SK-N-SH treated with all-trans-retinoic acid at 6 μM for 48 hours (cell line): ENCODE measurements around the gene DIP2A.

Source experiments
- ATAC-seq: fragments of 200-7000 bp; cut with Tn5 transposase; 3 replicates; pipeline ENCODE4 v1.9.1; 2020; ENCODE audit warnings: mild to moderate bottlenecking, moderate library complexity
- ARNTL ChIP-seq: fragments of 450-650 bp; formaldehyde crosslinking; IDR thresholded peaks from 2 replicates; pipeline ENCODE4 v1.5.0; 2020; ENCODE audit warnings: low read depth, mild to moderate bottlenecking, moderate library complexity, borderline replicate concordance
- BACH2 ChIP-seq: fragments of 250-450 bp; sonication (Bioruptor Pico); IDR thresholded peaks from 2 replicates; pipeline ENCODE4 v1.9.0; 2021; ENCODE audit warnings: mild to moderate bottlenecking, borderline replicate concordance
- CREB5 ChIP-seq: fragments of 250-450 bp; sonication (Bioruptor Pico); IDR thresholded peaks from 2 replicates; pipeline ENCODE4 v1.5.1; 2020; ENCODE audit warnings: low read depth, mild to moderate bottlenecking, moderate library complexity
- CSDC2 ChIP-seq: fragments of 250-450 bp; sonication (Bioruptor Pico); IDR thresholded peaks from 2 replicates; pipeline ENCODE4 v1.5.0; 2020; ENCODE audit warnings: mild to moderate bottlenecking, moderate library complexity
- CSRNP3 ChIP-seq: fragments of 250-450 bp; sonication (Bioruptor Pico); IDR thresholded peaks from 2 replicates; pipeline ENCODE4 v1.5.1; 2021; ENCODE audit warnings: mild to moderate bottlenecking, moderate library complexity
- ESRRG ChIP-seq: fragments of 250-450 bp; sonication (Bioruptor Pico); IDR thresholded peaks from 2 replicates; pipeline ENCODE4 v1.6.1; 2021; ENCODE audit warnings: mild to moderate bottlenecking
- GLIS3 ChIP-seq: fragments of 250-450 bp; sonication (Bioruptor Pico); IDR thresholded peaks from 2 replicates; pipeline ENCODE4 v1.5.0; 2020; ENCODE audit warnings: mild to moderate bottlenecking, moderate library complexity
- ISL1 ChIP-seq: fragments of 250-450 bp; sonication (Bioruptor Pico); IDR thresholded peaks from 2 replicates; pipeline ENCODE4 v2.1.2; 2022; ENCODE audit warnings: mild to moderate bottlenecking, moderate library complexity
- OSR1 ChIP-seq: fragments of 250-450 bp; sonication (Bioruptor Pico); IDR thresholded peaks from 2 replicates; pipeline ENCODE4 v1.8.0; 2022; ENCODE audit warnings: moderate library complexity, mild to moderate bottlenecking, inconsistent platforms
- POU6F1 ChIP-seq: fragments of 250-450 bp; sonication (Bioruptor Pico); IDR thresholded peaks from 2 replicates; pipeline ENCODE4 v1.8.0; 2021; ENCODE audit warnings: low read depth, mild to moderate bottlenecking, moderate library complexity, borderline replicate concordance
- PPARA ChIP-seq: fragments of 250-450 bp; sonication (Bioruptor Pico); IDR thresholded peaks from 2 replicates; pipeline ENCODE4 v1.5.0; 2020; ENCODE audit warnings: mild to moderate bottlenecking, borderline replicate concordance
- RARB ChIP-seq: fragments of 250-450 bp; sonication (Bioruptor Pico); IDR thresholded peaks from 2 replicates; pipeline ENCODE4 v1.8.0; 2021; ENCODE audit warnings: mild to moderate bottlenecking, moderate library complexity
- SNAI2 ChIP-seq: fragments of 250-450 bp; sonication (Bioruptor Pico); IDR thresholded peaks from 2 replicates; pipeline ENCODE4 v1.5.0; 2020; ENCODE audit warnings: mild to moderate bottlenecking, moderate library complexity
- TCF4 ChIP-seq: fragments of 250-450 bp; sonication (Bioruptor Pico); IDR thresholded peaks from 2 replicates; pipeline ENCODE4 v1.8.0; 2021; ENCODE audit warnings: mild to moderate bottlenecking, moderate library complexity, borderline replicate concordance
- TOX ChIP-seq: fragments of 250-450 bp; sonication (Bioruptor Pico); IDR thresholded peaks from 2 replicates; pipeline ENCODE4 v1.8.0; 2021; ENCODE audit warnings: mild to moderate bottlenecking, moderate library complexity, borderline replicate concordance
- TSHZ2 ChIP-seq: fragments of 250-450 bp; sonication (Bioruptor Pico); IDR thresholded peaks from 2 replicates; pipeline ENCODE4 v1.5.0; 2020; ENCODE audit warnings: mild to moderate bottlenecking, moderate library complexity
- ZFP3 ChIP-seq: fragments of 250-450 bp; sonication (Bioruptor Pico); IDR thresholded peaks from 2 replicates; pipeline ENCODE4 v1.5.0; 2020; ENCODE audit warnings: mild to moderate bottlenecking, moderate library complexity
- ZFP30 ChIP-seq: fragments of 450-650 bp; formaldehyde crosslinking; IDR thresholded peaks from 2 replicates; pipeline ENCODE4 v1.5.0; 2022; ENCODE audit warnings: mild to moderate bottlenecking, moderate library complexity
- ZNF565 ChIP-seq: fragments of 450-650 bp; formaldehyde crosslinking; conservative IDR thresholded peaks from 2 replicates; pipeline ENCODE4 v1.5.0; 2020; ENCODE audit warnings: low read depth, mild to moderate bottlenecking, moderate library complexity
- ZNF70 ChIP-seq: fragments of 450-650 bp; formaldehyde crosslinking; IDR thresholded peaks from 2 replicates; pipeline ENCODE4 v1.5.0; 2020; ENCODE audit warnings: mild to moderate bottlenecking, moderate library complexity
- ZNF8 ChIP-seq: fragments of 450-650 bp; formaldehyde crosslinking; IDR thresholded peaks from 2 replicates; pipeline ENCODE4 v1.5.0; 2020; ENCODE audit warnings: mild to moderate bottlenecking, moderate library complexity

DIP2A gene

DNA sequence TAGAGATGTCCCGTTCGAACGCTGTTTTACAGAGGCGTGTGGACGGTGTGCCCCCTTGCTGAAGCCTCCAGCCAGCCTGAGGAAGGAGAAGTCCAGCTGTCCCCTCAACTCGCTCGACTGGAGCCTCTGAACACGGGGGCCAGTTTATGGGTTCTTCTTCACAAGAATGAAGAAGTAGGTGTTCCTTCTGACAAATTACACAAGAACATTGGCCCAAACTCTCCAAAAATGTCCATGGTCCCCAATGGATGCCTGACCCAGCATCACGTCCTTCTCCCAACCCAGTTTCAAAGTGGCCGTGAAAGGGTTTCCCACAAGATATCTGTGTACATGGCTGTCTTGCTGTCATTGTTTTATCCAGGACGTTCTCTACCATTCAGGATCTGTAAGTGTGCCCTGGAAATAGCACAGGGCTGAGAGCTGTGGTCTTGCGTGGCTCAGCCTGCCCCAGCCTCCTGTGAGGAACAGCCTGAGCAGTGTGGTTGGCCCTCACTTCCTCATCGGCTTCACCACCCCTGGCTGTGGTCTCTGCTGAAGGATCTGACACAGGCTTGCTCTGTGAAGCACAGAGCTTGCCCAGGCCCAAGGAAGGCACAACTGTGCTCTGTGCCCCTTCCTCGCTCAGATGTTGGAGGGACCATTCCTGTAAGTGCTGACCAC lies 147.2 kb downstream of the DIP2A start:
- no peak for TF ChIP-seq ZNF565
- TF ChIP-seq TCF4 (CRISPR knock-in tag): no peak
- ATAC-seq: no peak

- TF ChIP-seq ZFP3 (no peak), BACH2 (CRISPR knock-in tag) (no peak), ARNTL (CRISPR knock-in tag) (no peak), ZNF565 (no peak), PPARA (CRISPR knock-in tag) (no peak), GLIS3 (CRISPR knock-in tag) (no peak), CREB5 (CRISPR knock-in tag) (no peak), TOX (CRISPR knock-in tag) (no peak), CSRNP3 (no peak), ISL1 (CRISPR knock-in tag) (no peak), ZNF8 (CRISPR knock-in tag) (no peak), SNAI2 (CRISPR knock-in tag) (no peak), ESRRG (CRISPR knock-in tag) (no peak)
Measured at GRCh38 chr21:46606427-46606813, 147.7 kb downstream of the DIP2A start.

GRCh38 chr21:46607636-46608035 lies 148.9 kb downstream of the DIP2A start:
- TF ChIP-seq RARB (no peak), ZNF70 (CRISPR knock-in tag) (no peak), TCF4 (CRISPR knock-in tag) (no peak), ZFP3 (no peak), ZNF565 (no peak), TOX (CRISPR knock-in tag) (no peak), SNAI2 (CRISPR knock-in tag) (no peak), CREB5 (CRISPR knock-in tag) (no peak), TSHZ2 (CRISPR knock-in tag) (no peak), CSDC2 (CRISPR knock-in tag) (no peak), ESRRG (CRISPR knock-in tag) (no peak), GLIS3 (CRISPR knock-in tag) (no peak), ZFP30 (no peak), ZNF8 (CRISPR knock-in tag) (no peak), ISL1 (CRISPR knock-in tag) (no peak), OSR1 (CRISPR knock-in tag) (no peak), PPARA (CRISPR knock-in tag) (no peak), BACH2 (CRISPR knock-in tag) (no peak), POU6F1 (no peak), CSRNP3 (no peak)
- ATAC-seq: no peak

More at GRCh38 chr21:46606427-46606813, 147.7 kb downstream of the DIP2A start:
- ATAC-seq: no peak
